Measurements from ENCODE around the gene AUTS2. TPM values are rescaled to one million over a fixed set of nuclear protein-coding genes. Genes with fewer than 3 reads are reported as not detected.

Gene AUTS2
- polyA plus RNA-seq, 1 donor (not counting 4 experiments of a cell fraction or from before 2014, with no cell fraction given), result 4.7 TPM

GRCh38 chr7:70523989-70524351 lies 925.7 kb downstream of the AUTS2 start:
- peak; percentile 29 for FAIRE-seq
- Histone ChIP-seq H3K4me3 (ENCODE audit: control insufficient read depth in 2 of 3, extremely low read depth in 1 of 3, insufficient read depth in 2 of 3, low read depth in 1 of 3, low read length in 3 of 3) (no peak overlapping the region), H4K20me1 (ENCODE audit: control insufficient read depth, extremely low read depth, insufficient read depth, low read length) (no peaks in the 10 kb centered on the region), H3K36me3 (ENCODE audit: control insufficient read depth in 2 of 2, extremely low read depth in 1 of 2, insufficient read depth in 2 of 2, low read length in 2 of 2) (no peaks in the 10 kb centered on the region), H3K9ac (ENCODE audit: control insufficient read depth, extremely low read depth, insufficient read depth, low read length) (no peak overlapping the region), H3K4me2 (ENCODE audit: control insufficient read depth, extremely low read depth, insufficient read depth, low read depth, low read length) (no peak overlapping the region), H3K79me2 (ENCODE audit: control insufficient read depth, insufficient read depth, low read length) (no peaks in the 10 kb centered on the region), H3K4me1 (ENCODE audit: control insufficient read depth, extremely low read depth, insufficient read depth, low read length) (peaks cover 6% of the 10 kb centered on the region), H3K27me3 (ENCODE audit: control insufficient read depth, extremely low read depth, insufficient read depth, low read length) (no peaks in the 10 kb centered on the region), H2AFZ (ENCODE audit: control insufficient read depth, low read length) (no peak overlapping the region), H3K27ac (ENCODE audit: control insufficient read depth, insufficient read depth, low read length) (no peak overlapping the region), H3K9me1 (ENCODE audit: control insufficient read depth, extremely low read depth, insufficient read depth, low read length) (no peaks in the 10 kb centered on the region), H3K9me3 (ENCODE audit: control insufficient read depth, low read depth, low read length) (no peaks in the 10 kb centered on the region)
- TF ChIP-seq, protein P1, sequence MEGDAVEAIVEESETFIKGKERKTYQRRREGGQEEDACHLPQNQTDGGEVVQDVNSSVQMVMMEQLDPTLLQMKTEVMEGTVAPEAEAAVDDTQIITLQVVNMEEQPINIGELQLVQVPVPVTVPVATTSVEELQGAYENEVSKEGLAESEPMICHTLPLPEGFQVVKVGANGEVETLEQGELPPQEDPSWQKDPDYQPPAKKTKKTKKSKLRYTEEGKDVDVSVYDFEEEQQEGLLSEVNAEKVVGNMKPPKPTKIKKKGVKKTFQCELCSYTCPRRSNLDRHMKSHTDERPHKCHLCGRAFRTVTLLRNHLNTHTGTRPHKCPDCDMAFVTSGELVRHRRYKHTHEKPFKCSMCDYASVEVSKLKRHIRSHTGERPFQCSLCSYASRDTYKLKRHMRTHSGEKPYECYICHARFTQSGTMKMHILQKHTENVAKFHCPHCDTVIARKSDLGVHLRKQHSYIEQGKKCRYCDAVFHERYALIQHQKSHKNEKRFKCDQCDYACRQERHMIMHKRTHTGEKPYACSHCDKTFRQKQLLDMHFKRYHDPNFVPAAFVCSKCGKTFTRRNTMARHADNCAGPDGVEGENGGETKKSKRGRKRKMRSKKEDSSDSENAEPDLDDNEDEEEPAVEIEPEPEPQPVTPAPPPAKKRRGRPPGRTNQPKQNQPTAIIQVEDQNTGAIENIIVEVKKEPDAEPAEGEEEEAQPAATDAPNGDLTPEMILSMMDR (optimal IDR thresholded peaks at IDR 0.05 in 1 of 3, IDR thresholded peaks at IDR 0.05 in 1 of 3, conservative IDR thresholded peaks at IDR 0.05 in 1 of 3; ENCODE audit: extremely low read depth in 1 of 3, insufficient read depth in 2 of 3, low read length in 3 of 3), result no peak
- no peak for TF ChIP-seq EZH2 (IDR thresholded peaks at IDR 0.05; ENCODE audit: low read length)
- dilution Hi-C loops (cut with MboI; ENCODE audit: extremely low pct_ligation_motif_present, low sequenced_read_pairs), result no loop called here
- DNase-seq (ENCODE audit: low read depth, low spot score), result no peak

DNA sequence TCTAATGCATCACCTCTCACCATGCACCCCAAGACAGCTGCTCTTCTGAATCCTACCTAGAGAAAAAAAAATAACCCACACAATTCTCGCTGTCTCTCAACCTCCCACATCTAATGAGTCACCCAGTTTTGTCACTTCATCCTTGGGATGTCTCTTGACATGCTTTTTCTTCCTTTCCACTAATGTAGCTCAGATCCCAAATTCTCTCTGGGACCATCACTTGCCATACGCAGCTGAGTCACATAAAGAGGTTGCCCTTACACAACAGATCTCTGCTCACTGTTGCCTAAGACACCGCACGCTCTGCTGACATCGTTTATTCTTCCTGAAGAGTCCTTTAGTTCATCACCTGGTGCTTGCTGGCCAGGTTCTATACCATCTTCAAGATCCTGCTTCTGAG lies 927.7 kb downstream of the AUTS2 start:
- no peak for TF ChIP-seq EZH2 (IDR thresholded peaks at IDR 0.05; ENCODE audit: low read length)
- TF ChIP-seq, protein P1 (optimal IDR thresholded peaks at IDR 0.05 in 1 of 3, IDR thresholded peaks at IDR 0.05 in 1 of 3, conservative IDR thresholded peaks at IDR 0.05 in 1 of 3; ENCODE audit: extremely low read depth in 1 of 3, insufficient read depth in 2 of 3, low read length in 3 of 3), result no peak
- H3K9ac ChIP-seq (ENCODE audit: control insufficient read depth, extremely low read depth, insufficient read depth, low read length), result no peak overlapping the region
- no peak overlapping the region for H2AFZ ChIP-seq (ENCODE audit: control insufficient read depth, low read length)
- FAIRE-seq (no peak), DNase-seq (ENCODE audit: low read depth, low spot score) (no peak)
- no peaks in the 10 kb centered on the region for H3K27me3 ChIP-seq (ENCODE audit: control insufficient read depth, extremely low read depth, insufficient read depth, low read length)
- dilution Hi-C loops (cut with MboI; ENCODE audit: extremely low pct_ligation_motif_present, low sequenced_read_pairs), result no loop called here
- no peaks in the 10 kb centered on the region for H3K9me1 ChIP-seq (ENCODE audit: control insufficient read depth, extremely low read depth, insufficient read depth, low read length)
- H3K27ac ChIP-seq (ENCODE audit: control insufficient read depth, insufficient read depth, low read length), result no peak overlapping the region
- H4K20me1 ChIP-seq (ENCODE audit: control insufficient read depth, extremely low read depth, insufficient read depth, low read length), result no peaks in the 10 kb centered on the region
- H3K79me2 ChIP-seq (ENCODE audit: control insufficient read depth, insufficient read depth, low read length), result no peaks in the 10 kb centered on the region
- peaks cover 2% of the 10 kb centered on the region for H3K4me1 ChIP-seq (ENCODE audit: control insufficient read depth, extremely low read depth, insufficient read depth, low read length)
- no peak overlapping the region for H3K4me3 ChIP-seq (ENCODE audit: control insufficient read depth in 2 of 3, extremely low read depth in 1 of 3, insufficient read depth in 2 of 3, low read depth in 1 of 3, low read length in 3 of 3)
- H3K9me3 ChIP-seq (ENCODE audit: control insufficient read depth, low read depth, low read length), result no peaks in the 10 kb centered on the region
- H3K4me2 ChIP-seq (ENCODE audit: control insufficient read depth, extremely low read depth, insufficient read depth, low read depth, low read length), result no peak overlapping the region
- H3K36me3 ChIP-seq (ENCODE audit: control insufficient read depth in 2 of 2, extremely low read depth in 1 of 2, insufficient read depth in 2 of 2, low read length in 2 of 2), result no peaks in the 10 kb centered on the region
